ENCODE measurements around the gene AKNAD1. TPM values are rescaled to one million over a fixed set of nuclear protein-coding genes. Genes with fewer than 3 reads are reported as not detected.

Gene AKNAD1
- total and polyA plus RNA-seq, 10 of the 15 experiments (the other 5 are each of a cell fraction or from before 2014, with no cell fraction given) = 0.05 to 0.13 (median 0.10) TPM; not detected in 7

- Histone ChIP-seq H4K20me1 (ENCODE audit: control insufficient read depth, insufficient read depth) (no peaks in the 10 kb centered on the region), H2AFZ (ENCODE audit: control insufficient read depth, low read depth, low read length) (no peak overlapping the region), H3K27me3 (replicated peaks in 1 of 2; ENCODE audit: control insufficient read depth in 2 of 2, insufficient read depth in 2 of 2, low read length in 1 of 2) (no peaks in the 10 kb centered on the region), H3K4me3 (no peak overlapping the region), H3K4me1 (ENCODE audit: control insufficient read depth, insufficient read depth, low read length) (no peaks in the 10 kb centered on the region), H3K27ac (ENCODE audit: control insufficient read depth, insufficient read depth) (no peak overlapping the region), H3K4me2 (ENCODE audit: control insufficient read depth, insufficient read depth) (no peak overlapping the region), H3K79me2 (ENCODE audit: control insufficient read depth, insufficient read depth, low read length) (no peaks in the 10 kb centered on the region), H3K9ac (ENCODE audit: control insufficient read depth, insufficient read depth, low read length) (no peak overlapping the region), H3K9me3 (replicated peaks; ENCODE audit: control insufficient read depth, insufficient read depth, low read length) (no peaks in the 10 kb centered on the region), H3K36me3 (ENCODE audit: control insufficient read depth in 2 of 2, insufficient read depth in 2 of 2, low read length in 1 of 2) (no peaks in the 10 kb centered on the region; a peak in 2 of 4 replicates)
- FAIRE-seq = no peak
- in situ Hi-C loops (cut with MboI) (no loop called here), intact Hi-C loops (cut with micrococcal nuclease; ENCODE audit: unreplicated experiment) (no loop called here)
- no peak for DNase-seq (ENCODE audit: low read depth, low spot score)
- ChIA-PET POLR2A (no interaction called here), CTCF (no interaction called here), RAD21 (ENCODE audit: unreplicated experiment) (no interaction called here), SMC1A (ENCODE audit: uncharacterized antibody, unreplicated experiment) (no interaction called here)
- BruUV-seq (replicated peaks) = no TSS peak
- WGBS (ENCODE audit: insufficient coverage, insufficient replicate concordance, low lambda C conversion rate, missing lambda C conversion rate) = 98% methylated on average over 4 of the region's 4 CpGs
- no peak for TF ChIP-seq NFYA (IDR thresholded peaks at IDR 0.05; ENCODE audit: borderline replicate concordance, low read depth, low read length)
- ATAC-seq = no peak
These were observed 48.5 kb downstream of the AKNAD1 start for GRCh38 chr1:108808438-108808837.

GRCh38 chr1:108803548-108803947 is 53.3 kb downstream of the AKNAD1 start:
- Histone ChIP-seq H3K9me3 (replicated peaks; ENCODE audit: control insufficient read depth, insufficient read depth, low read length) (no peaks in the 10 kb centered on the region), H3K27me3 (replicated peaks in 1 of 2; ENCODE audit: control insufficient read depth in 2 of 2, insufficient read depth in 2 of 2, low read length in 1 of 2) (no peaks in the 10 kb centered on the region), H3K27ac (ENCODE audit: control insufficient read depth, insufficient read depth) (no peak overlapping the region), H3K4me1 (ENCODE audit: control insufficient read depth, insufficient read depth, low read length) (no peaks in the 10 kb centered on the region), H2AFZ (ENCODE audit: control insufficient read depth, low read depth, low read length) (no peak overlapping the region), H3K4me3 (no peak overlapping the region), H3K4me2 (ENCODE audit: control insufficient read depth, insufficient read depth) (no peak overlapping the region), H3K9ac (ENCODE audit: control insufficient read depth, insufficient read depth, low read length) (no peak overlapping the region), H3K79me2 (ENCODE audit: control insufficient read depth, insufficient read depth, low read length) (no peaks in the 10 kb centered on the region), H3K36me3 (ENCODE audit: control insufficient read depth in 2 of 2, insufficient read depth in 2 of 2, low read length in 1 of 2) (no peaks in the 10 kb centered on the region; a peak in 2 of 4 replicates), H4K20me1 (ENCODE audit: control insufficient read depth, insufficient read depth) (no peaks in the 10 kb centered on the region)
- ChIA-PET POLR2A (no interaction called here), SMC1A (ENCODE audit: uncharacterized antibody, unreplicated experiment) (no interaction called here), RAD21 (ENCODE audit: unreplicated experiment) (no interaction called here), CTCF (no interaction called here)
- ATAC-seq (no peak), FAIRE-seq (no peak), DNase-seq (ENCODE audit: low read depth, low spot score) (no peak)
- BruUV-seq (replicated peaks) = no TSS peak
- intact Hi-C loops (cut with micrococcal nuclease; ENCODE audit: unreplicated experiment) = no loop called here
- in situ Hi-C loops (cut with MboI) = no loop called here
- WGBS (ENCODE audit: insufficient coverage, insufficient replicate concordance, low lambda C conversion rate, missing lambda C conversion rate) = 98% methylated on average over 11 of the region's 11 CpGs
- TF ChIP-seq CEBPB (IDR thresholded peaks at IDR 0.05; ENCODE audit: borderline replicate concordance in 1 of 2, low read depth in 2 of 2, low read length in 2 of 2) (no peak), MEF2A (IDR thresholded peaks at IDR 0.05; ENCODE audit: insufficient read depth, low read depth, low read length) (no peak), ZNF592 (IDR thresholded peaks at IDR 0.05) (no peak), NBN (IDR thresholded peaks at IDR 0.05) (no peak), IRF3 (IDR thresholded peaks at IDR 0.05) (no peak), ZNF207 (IDR thresholded peaks at IDR 0.05; ENCODE audit: borderline replicate concordance) (no peak), CHD2 (IDR thresholded peaks at IDR 0.05; ENCODE audit: borderline replicate concordance, low read depth, low read length) (no peak)
- TF ChIP-seq, protein P1, sequence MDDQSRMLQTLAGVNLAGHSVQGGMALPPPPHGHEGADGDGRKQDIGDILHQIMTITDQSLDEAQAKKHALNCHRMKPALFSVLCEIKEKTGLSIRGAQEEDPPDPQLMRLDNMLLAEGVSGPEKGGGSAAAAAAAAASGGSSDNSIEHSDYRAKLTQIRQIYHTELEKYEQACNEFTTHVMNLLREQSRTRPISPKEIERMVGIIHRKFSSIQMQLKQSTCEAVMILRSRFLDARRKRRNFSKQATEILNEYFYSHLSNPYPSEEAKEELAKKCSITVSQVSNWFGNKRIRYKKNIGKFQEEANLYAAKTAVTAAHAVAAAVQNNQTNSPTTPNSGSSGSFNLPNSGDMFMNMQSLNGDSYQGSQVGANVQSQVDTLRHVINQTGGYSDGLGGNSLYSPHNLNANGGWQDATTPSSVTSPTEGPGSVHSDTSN (IDR thresholded peaks at IDR 0.05; ENCODE audit: insufficient replicate concordance, low read depth, low read length) = no peak
- TF ChIP-seq, protein P2, sequence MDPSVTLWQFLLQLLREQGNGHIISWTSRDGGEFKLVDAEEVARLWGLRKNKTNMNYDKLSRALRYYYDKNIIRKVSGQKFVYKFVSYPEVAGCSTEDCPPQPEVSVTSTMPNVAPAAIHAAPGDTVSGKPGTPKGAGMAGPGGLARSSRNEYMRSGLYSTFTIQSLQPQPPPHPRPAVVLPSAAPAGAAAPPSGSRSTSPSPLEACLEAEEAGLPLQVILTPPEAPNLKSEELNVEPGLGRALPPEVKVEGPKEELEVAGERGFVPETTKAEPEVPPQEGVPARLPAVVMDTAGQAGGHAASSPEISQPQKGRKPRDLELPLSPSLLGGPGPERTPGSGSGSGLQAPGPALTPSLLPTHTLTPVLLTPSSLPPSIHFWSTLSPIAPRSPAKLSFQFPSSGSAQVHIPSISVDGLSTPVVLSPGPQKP (IDR thresholded peaks at IDR 0.05; ENCODE audit: low read depth, low read length) = no peak

Data from GM12878 (cell line).